ENCODE data around the gene SARNP. TPM values are rescaled to one million over a fixed set of nuclear protein-coding genes. Genes with fewer than 3 reads are reported as not detected.

The SARNP gene
- total RNA-seq, 1 donor from 2014 or later = 33.1 TPM

DNA sequence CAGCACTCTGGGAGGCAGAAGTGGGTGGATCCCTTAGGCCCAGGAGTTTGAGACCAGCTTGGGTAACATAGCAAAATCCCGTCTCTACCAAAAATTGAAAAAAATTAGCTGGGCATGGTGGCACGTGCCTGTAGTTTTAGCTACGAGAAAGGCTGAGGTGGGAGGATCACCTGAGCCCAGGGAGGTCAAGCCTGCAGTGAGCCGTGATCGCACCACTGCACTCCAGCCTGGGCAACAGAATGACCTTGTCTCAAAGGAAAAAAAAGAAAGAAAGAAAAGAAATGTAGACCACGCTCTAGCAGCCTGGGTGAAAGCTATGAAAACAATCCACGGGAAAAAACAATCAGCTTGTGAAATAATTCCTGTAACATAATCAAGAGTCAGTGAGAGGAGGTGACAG lies 29.0 kb downstream of the SARNP start:
- H3K27me3 ChIP-seq = no peaks in the 10 kb centered on the region
- H3K9me3 ChIP-seq = no peaks in the 10 kb centered on the region
- H3K4me1 ChIP-seq = no peaks in the 10 kb centered on the region
- H3K27ac ChIP-seq = no peak overlapping the region
- no peak overlapping the region for H3K4me3 ChIP-seq
- no peak for DNase-seq (ENCODE audit: extremely low spot score in 2 of 2)
- TF ChIP-seq, protein P1, sequence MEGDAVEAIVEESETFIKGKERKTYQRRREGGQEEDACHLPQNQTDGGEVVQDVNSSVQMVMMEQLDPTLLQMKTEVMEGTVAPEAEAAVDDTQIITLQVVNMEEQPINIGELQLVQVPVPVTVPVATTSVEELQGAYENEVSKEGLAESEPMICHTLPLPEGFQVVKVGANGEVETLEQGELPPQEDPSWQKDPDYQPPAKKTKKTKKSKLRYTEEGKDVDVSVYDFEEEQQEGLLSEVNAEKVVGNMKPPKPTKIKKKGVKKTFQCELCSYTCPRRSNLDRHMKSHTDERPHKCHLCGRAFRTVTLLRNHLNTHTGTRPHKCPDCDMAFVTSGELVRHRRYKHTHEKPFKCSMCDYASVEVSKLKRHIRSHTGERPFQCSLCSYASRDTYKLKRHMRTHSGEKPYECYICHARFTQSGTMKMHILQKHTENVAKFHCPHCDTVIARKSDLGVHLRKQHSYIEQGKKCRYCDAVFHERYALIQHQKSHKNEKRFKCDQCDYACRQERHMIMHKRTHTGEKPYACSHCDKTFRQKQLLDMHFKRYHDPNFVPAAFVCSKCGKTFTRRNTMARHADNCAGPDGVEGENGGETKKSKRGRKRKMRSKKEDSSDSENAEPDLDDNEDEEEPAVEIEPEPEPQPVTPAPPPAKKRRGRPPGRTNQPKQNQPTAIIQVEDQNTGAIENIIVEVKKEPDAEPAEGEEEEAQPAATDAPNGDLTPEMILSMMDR (IDR thresholded peaks at IDR 0.05) = no peak
- TF ChIP-seq POLR2AphosphoS5 (IDR thresholded peaks at IDR 0.05; ENCODE audit: insufficient read depth in 1 of 2, low read depth in 1 of 2) = no peak
- no peak for TF ChIP-seq POLR2A (IDR thresholded peaks at IDR 0.05)
- peaks cover 0 to 78% of the 10 kb centered on the region in 2 donors for H3K36me3 ChIP-seq
- intact Hi-C loops (cut with DNase I) = no loop called here

DNA sequence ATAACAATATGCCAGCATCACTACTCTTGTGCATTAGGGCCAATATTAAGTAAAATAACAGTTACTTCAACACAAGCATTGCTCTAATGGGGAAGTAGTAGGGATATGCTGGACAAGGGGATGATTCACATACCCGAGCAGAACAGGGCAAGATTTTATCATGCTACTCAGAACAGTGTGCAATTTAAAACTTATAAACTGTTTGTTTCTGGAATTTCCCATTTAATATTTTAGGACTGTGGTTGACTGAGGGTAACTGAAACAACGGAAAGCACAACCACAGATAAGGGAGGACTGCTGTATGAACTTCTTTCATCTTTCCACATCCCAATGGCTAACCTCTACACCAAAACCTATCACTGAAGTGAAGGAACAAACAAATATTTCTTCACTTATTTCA lies 36.8 kb downstream of the SARNP start:
- H3K27me3 ChIP-seq = no peaks in the 10 kb centered on the region
- DNase-seq (ENCODE audit: extremely low spot score in 2 of 2) = no peak
- H3K36me3 ChIP-seq = peaks cover 0 to 51% of the 10 kb centered on the region in 2 donors
- H3K27ac ChIP-seq = no peak overlapping the region
- H3K4me3 ChIP-seq = no peak overlapping the region
- TF ChIP-seq POLR2AphosphoS5 (IDR thresholded peaks at IDR 0.05; ENCODE audit: insufficient read depth in 1 of 2, low read depth in 1 of 2) = no peak
- TF ChIP-seq POLR2A (IDR thresholded peaks at IDR 0.05) = no peak
- TF ChIP-seq, protein P1 (IDR thresholded peaks at IDR 0.05) = no peak
- H3K9me3 ChIP-seq = no peaks in the 10 kb centered on the region
- intact Hi-C loops (cut with DNase I) = no loop called here
- H3K4me1 ChIP-seq = no peaks in the 10 kb centered on the region

DNA sequence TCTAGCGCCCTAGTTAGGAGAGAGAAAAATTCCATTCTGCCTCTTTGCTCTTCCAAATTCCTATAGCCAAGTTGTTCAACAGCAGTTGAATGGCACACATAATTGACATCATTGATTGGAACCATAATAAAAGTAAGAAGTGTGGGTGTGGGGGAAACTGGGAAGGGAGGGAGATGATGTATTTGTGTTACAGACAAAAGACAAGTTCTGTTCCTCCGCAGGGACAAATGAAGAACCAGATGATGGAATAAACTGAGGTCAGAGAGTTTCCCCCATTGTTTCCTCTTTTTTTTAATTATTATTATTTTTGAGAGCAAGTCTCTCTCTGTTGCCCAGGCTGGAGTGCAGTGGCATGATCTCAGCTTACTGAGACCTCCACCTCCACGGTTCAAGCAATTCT lies 39.7 kb downstream of the SARNP start:
- no peak for DNase-seq (ENCODE audit: extremely low spot score in 2 of 2)
- Histone ChIP-seq H3K27ac (no peak overlapping the region), H3K4me3 (no peak overlapping the region), H3K9me3 (no peaks in the 10 kb centered on the region), H3K36me3 (peaks cover 0 to 32% of the 10 kb centered on the region in 2 donors), H3K27me3 (no peaks in the 10 kb centered on the region), H3K4me1 (no peaks in the 10 kb centered on the region)
- intact Hi-C loops (cut with DNase I) = no loop called here
- TF ChIP-seq POLR2AphosphoS5 (IDR thresholded peaks at IDR 0.05; ENCODE audit: insufficient read depth in 1 of 2, low read depth in 1 of 2) (no peak), POLR2A (IDR thresholded peaks at IDR 0.05) (no peak)
- TF ChIP-seq, protein P1 (IDR thresholded peaks at IDR 0.05) = no peak

DNA sequence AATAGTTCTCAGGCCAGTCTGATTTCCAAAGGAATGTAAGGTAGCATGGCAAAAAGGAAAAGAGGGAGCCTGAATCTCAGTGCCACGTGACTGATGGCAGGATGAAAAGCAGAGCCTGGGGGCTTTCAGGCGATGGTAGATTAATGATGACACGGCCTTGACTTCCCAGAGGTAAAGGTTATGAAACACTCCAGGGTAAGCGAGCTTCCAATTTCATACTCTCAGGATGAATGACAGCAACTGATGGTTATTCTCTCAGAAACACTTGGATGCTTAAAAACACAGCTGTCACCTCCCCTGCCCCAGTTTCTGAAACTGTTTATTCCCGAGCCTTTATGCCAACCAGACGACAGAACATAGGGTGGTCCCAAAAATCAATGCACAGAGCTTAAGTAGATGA lies 45.8 kb downstream of the SARNP start:
- H3K27ac ChIP-seq = no peak overlapping the region
- no peaks in the 10 kb centered on the region for H3K9me3 ChIP-seq
- H3K27me3 ChIP-seq = no peaks in the 10 kb centered on the region
- no peak for DNase-seq (ENCODE audit: extremely low spot score in 2 of 2)
- H3K4me3 ChIP-seq = no peak overlapping the region
- no peaks in the 10 kb centered on the region for H3K4me1 ChIP-seq
- TF ChIP-seq POLR2A (IDR thresholded peaks at IDR 0.05) = no peak
- no peak for TF ChIP-seq POLR2AphosphoS5 (IDR thresholded peaks at IDR 0.05; ENCODE audit: insufficient read depth in 1 of 2, low read depth in 1 of 2)
- TF ChIP-seq, protein P1 (IDR thresholded peaks at IDR 0.05) = no peak
- intact Hi-C loops (cut with DNase I) = no loop called here
- peaks cover 0 to 16% of the 10 kb centered on the region in 2 donors for H3K36me3 ChIP-seq

DNA sequence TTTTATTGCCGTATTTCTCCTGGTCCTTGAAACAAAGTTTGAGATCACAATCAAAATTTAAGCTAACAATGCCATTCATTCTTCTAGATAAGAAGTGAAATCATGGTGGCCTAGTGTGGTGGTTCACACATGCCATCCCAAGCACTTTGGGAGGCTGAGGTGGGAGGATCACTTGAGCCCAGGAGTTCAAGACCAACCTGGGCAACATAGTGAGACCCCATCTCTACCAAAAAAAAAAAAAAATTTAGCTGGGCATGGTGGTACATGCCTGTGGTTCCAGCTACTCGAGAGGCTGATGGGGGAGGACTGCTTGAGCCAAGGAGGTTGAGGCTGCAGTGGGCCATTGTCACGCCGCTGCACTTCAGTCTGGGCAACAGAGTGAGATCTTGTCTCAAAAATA lies 50.4 kb downstream of the SARNP start:
- TF ChIP-seq, protein P1 (IDR thresholded peaks at IDR 0.05) = no peak
- TF ChIP-seq POLR2A (IDR thresholded peaks at IDR 0.05) (no peak), POLR2AphosphoS5 (IDR thresholded peaks at IDR 0.05; ENCODE audit: insufficient read depth in 1 of 2, low read depth in 1 of 2) (no peak)
- DNase-seq (ENCODE audit: extremely low spot score in 2 of 2) = no peak
- intact Hi-C loops (cut with DNase I) = no loop called here
- no peaks in the 10 kb centered on the region for H3K9me3 ChIP-seq
- H3K27me3 ChIP-seq = no peaks in the 10 kb centered on the region
- H3K4me3 ChIP-seq = no peak overlapping the region
- no peak overlapping the region for H3K27ac ChIP-seq
- H3K4me1 ChIP-seq = no peaks in the 10 kb centered on the region
- peaks cover 0 to 21% of the 10 kb centered on the region in 2 donors for H3K36me3 ChIP-seq
